ENCODE measurements around the gene PMM2.

The PMM2 gene

DNA sequence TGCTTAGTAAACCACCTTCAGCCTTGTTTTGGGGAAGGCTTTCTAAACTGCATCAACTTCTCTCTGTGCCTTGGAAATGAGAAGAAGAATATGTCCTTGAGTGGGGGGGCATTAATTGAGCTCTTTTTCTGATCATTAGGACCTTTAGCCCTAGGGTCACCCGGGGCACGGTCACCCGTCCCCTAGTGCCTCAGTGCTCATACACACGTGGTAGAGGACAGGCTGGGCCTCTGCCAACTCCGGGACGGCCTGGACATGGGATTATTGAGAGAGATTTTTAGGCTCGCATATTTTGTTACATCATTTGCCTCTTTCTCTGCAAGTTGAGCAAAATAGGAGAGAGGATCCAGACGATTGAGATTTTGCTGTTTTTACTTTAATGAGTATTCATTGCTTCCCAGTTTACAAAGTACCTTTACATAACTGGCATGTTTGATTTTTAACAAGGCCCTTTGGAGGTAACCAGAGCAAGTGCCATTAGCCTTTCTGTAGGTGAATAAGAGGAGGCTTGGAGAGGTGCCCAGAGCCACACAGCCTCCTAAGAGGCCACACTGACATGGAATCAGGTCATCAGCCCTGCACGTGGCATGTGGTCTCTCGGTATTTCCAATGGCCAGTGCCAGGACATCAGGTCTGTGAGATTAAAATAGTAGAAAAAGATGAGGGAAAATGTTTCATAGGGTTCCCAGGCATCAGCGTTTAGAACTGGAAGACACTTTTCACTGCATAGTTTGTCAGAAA lies 11.1 kb downstream of the PMM2 start:
- H3K4me3 ChIP-seq (ENCODE audit: low read length): no peak overlapping the region
- peaks cover 59% of the 10 kb centered on the region for H3K36me3 ChIP-seq (ENCODE audit: control insufficient read depth, insufficient read depth, low read length)
- no peak overlapping the region for H3K9ac ChIP-seq (ENCODE audit: low read length)
- no peaks in the 10 kb centered on the region for H3K27me3 ChIP-seq (ENCODE audit: control insufficient read depth, insufficient read depth, low read length)
- no peak overlapping the region for H3K27ac ChIP-seq (ENCODE audit: low read depth, low read length)
- no peaks in the 10 kb centered on the region for H3K4me1 ChIP-seq (ENCODE audit: control insufficient read depth, insufficient read depth, low read length)

- no peak overlapping the region for H3K27ac ChIP-seq (ENCODE audit: low read depth, low read length)
- H3K9ac ChIP-seq (ENCODE audit: low read length): no peak overlapping the region
- H3K27me3 ChIP-seq (ENCODE audit: control insufficient read depth, insufficient read depth, low read length): no peaks in the 10 kb centered on the region
- H3K4me1 ChIP-seq (ENCODE audit: control insufficient read depth, insufficient read depth, low read length): no peaks in the 10 kb centered on the region
- peaks cover 58% of the 10 kb centered on the region for H3K36me3 ChIP-seq (ENCODE audit: control insufficient read depth, insufficient read depth, low read length)
- H3K4me3 ChIP-seq (ENCODE audit: low read length): no peak overlapping the region
These were observed 14.7 kb downstream of the PMM2 start for GRCh38 chr16:8812162-8812843.

DNA sequence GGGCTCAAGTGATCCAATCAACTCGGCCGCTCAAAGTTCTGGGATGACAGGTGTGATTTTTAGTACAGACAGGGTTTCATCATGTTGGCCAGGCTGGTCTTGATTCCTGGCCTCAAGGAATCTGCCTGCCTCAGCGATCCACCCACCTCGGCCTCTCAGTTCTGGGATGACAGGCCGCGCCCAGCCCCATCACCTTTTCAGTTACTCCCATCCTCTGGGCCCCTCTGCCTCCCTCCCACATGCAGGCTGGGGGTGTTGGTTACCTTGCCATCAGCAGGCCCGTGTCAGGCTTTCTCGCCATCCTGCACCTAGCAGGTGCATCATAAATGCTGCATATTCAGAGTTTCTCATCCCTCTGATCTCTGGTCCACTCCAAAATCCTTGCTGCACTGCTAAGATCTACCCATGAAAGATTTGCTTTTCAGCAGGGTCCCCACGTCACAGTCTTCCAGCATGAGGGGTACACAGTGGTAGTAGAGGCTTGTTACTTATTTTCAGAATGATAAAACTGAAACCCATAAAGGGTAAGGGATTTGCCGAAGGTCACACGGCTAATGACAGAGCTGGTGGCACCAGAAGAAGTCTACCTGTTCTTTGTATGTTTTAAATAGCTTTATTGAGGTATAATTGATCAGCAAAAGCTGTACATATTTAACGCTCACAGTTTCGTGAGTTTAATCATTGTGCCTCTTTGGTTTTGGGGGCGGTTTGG lies 16.6 kb downstream of the PMM2 start:
- no peaks in the 10 kb centered on the region for H3K4me1 ChIP-seq (ENCODE audit: control insufficient read depth, insufficient read depth, low read length)
- no peaks in the 10 kb centered on the region for H3K27me3 ChIP-seq (ENCODE audit: control insufficient read depth, insufficient read depth, low read length)
- no peak overlapping the region for H3K4me3 ChIP-seq (ENCODE audit: low read length)
- no peak overlapping the region for H3K27ac ChIP-seq (ENCODE audit: low read depth, low read length)
- peaks cover 48% of the 10 kb centered on the region for H3K36me3 ChIP-seq (ENCODE audit: control insufficient read depth, insufficient read depth, low read length)
- H3K9ac ChIP-seq (ENCODE audit: low read length): no peak overlapping the region

GRCh38 chr16:8816967-8817655 lies 19.5 kb downstream of the PMM2 start:
- Histone ChIP-seq H3K4me1 (ENCODE audit: control insufficient read depth, insufficient read depth, low read length) (no peaks in the 10 kb centered on the region), H3K36me3 (ENCODE audit: control insufficient read depth, insufficient read depth, low read length) (peaks cover 31% of the 10 kb centered on the region), H3K27me3 (ENCODE audit: control insufficient read depth, insufficient read depth, low read length) (no peaks in the 10 kb centered on the region), H3K4me3 (ENCODE audit: low read length) (no peak overlapping the region), H3K27ac (ENCODE audit: low read depth, low read length) (no peak overlapping the region), H3K9ac (ENCODE audit: low read length) (no peak overlapping the region)

DNA sequence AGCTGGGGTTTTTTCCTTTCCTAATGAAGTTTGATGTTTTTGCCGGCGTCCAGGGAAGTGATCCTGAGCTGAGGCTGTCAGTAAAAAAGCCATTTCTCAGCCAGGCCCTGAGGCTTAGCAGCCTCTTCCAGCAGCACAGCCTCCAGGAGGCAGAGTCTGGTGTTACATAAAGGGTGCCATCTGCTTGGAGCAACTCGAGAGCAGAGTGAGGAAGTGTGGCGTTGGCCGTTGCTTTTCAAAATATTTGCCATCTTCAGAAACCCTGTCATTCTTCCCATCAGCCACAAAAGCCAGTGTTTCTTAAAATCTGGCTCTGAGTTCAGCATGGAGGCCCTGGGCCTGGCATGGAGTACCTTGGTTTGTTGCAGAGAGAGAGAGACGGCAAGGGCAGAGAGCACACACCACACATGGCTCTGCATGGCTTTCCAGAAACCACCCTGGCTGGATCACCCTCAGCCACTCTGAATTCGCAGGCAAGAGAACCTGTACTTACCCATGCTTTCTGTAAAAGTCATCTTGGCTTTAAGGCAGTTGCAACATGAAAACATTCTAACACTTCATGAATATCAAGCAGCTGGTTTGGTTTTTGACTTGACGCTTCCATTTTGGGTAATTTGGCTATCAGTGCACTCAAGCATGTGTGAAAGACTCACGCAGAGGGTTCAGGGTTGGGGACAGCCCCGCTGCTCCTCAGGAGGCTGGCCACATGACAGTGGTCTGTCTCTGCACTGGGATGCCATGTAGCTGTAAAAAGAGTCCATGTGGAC lies 21.0 kb downstream of the PMM2 start:
- Histone ChIP-seq H3K9ac (ENCODE audit: low read length) (no peak overlapping the region), H3K4me1 (ENCODE audit: control insufficient read depth, insufficient read depth, low read length) (no peaks in the 10 kb centered on the region), H3K27me3 (ENCODE audit: control insufficient read depth, insufficient read depth, low read length) (no peaks in the 10 kb centered on the region), H3K4me3 (ENCODE audit: low read length) (no peak overlapping the region), H3K27ac (ENCODE audit: low read depth, low read length) (no peak overlapping the region), H3K36me3 (ENCODE audit: control insufficient read depth, insufficient read depth, low read length) (peaks cover 18% of the 10 kb centered on the region)

DNA sequence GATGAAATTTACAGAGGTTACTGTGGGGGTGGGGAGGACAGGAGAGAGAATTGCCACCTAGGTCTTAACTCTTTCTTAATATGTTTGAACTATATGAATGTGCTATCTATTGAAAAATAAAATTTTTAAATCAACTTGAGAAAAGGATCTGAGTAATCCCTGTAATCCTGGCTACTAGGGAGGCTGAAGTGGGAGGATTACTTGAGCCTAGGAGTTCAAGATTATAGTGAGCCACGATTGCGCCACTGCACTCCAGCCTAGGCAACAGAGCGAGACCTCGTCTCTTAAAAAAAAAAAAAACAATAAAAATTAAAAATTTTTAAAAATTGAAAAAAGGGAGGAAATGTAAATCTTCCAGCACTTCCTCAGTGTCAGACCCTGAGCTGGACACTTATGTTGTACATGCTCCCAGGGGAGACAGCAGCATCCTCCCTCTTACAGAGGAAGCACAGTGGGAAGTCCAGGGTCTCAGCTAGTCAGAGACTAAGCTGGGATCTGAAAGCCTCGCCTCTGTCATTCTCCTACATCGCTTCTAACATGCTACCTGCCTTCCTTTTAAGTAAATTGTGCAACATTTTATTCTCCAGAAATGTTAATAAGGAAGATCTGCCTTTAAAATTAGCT lies 21.9 kb downstream of the PMM2 start:
- no peak overlapping the region for H3K27ac ChIP-seq (ENCODE audit: low read depth, low read length)
- H3K27me3 ChIP-seq (ENCODE audit: control insufficient read depth, insufficient read depth, low read length): no peaks in the 10 kb centered on the region
- H3K9ac ChIP-seq (ENCODE audit: low read length): no peak overlapping the region
- peaks cover 11% of the 10 kb centered on the region for H3K36me3 ChIP-seq (ENCODE audit: control insufficient read depth, insufficient read depth, low read length)
- H3K4me3 ChIP-seq (ENCODE audit: low read length): no peak overlapping the region
- no peaks in the 10 kb centered on the region for H3K4me1 ChIP-seq (ENCODE audit: control insufficient read depth, insufficient read depth, low read length)

- Histone ChIP-seq H3K27ac (ENCODE audit: low read depth, low read length) (no peak overlapping the region), H3K9ac (ENCODE audit: low read length) (no peak overlapping the region), H3K4me3 (ENCODE audit: low read length) (no peak overlapping the region), H3K4me1 (ENCODE audit: control insufficient read depth, insufficient read depth, low read length) (no peaks in the 10 kb centered on the region), H3K36me3 (ENCODE audit: control insufficient read depth, insufficient read depth, low read length) (peaks cover 9% of the 10 kb centered on the region), H3K27me3 (ENCODE audit: control insufficient read depth, insufficient read depth, low read length) (no peaks in the 10 kb centered on the region)
These were observed 24.8 kb downstream of the PMM2 start for GRCh38 chr16:8822403-8822802.

GRCh38 chr16:8826278-8826879 lies 28.7 kb downstream of the PMM2 start:
- no peak overlapping the region for H3K27ac ChIP-seq (ENCODE audit: low read depth, low read length)
- H3K36me3 ChIP-seq (ENCODE audit: control insufficient read depth, insufficient read depth, low read length): peaks cover 7% of the 10 kb centered on the region
- no peak overlapping the region for H3K4me3 ChIP-seq (ENCODE audit: low read length)
- no peaks in the 10 kb centered on the region for H3K4me1 ChIP-seq (ENCODE audit: control insufficient read depth, insufficient read depth, low read length)
- no peak overlapping the region for H3K9ac ChIP-seq (ENCODE audit: low read length)
- no peaks in the 10 kb centered on the region for H3K27me3 ChIP-seq (ENCODE audit: control insufficient read depth, insufficient read depth, low read length)

- Histone ChIP-seq H3K4me1 (ENCODE audit: control insufficient read depth, insufficient read depth, low read length) (no peaks in the 10 kb centered on the region), H3K27ac (ENCODE audit: low read depth, low read length) (no peak overlapping the region), H3K4me3 (ENCODE audit: low read length) (no peak overlapping the region), H3K27me3 (ENCODE audit: control insufficient read depth, insufficient read depth, low read length) (no peaks in the 10 kb centered on the region), H3K36me3 (ENCODE audit: control insufficient read depth, insufficient read depth, low read length) (peaks cover 11% of the 10 kb centered on the region), H3K9ac (ENCODE audit: low read length) (no peak overlapping the region)
These were observed 31.0 kb downstream of the PMM2 start for GRCh38 chr16:8828541-8829165.

- H3K4me3 ChIP-seq (ENCODE audit: low read length): no peak overlapping the region
- no peaks in the 10 kb centered on the region for H3K4me1 ChIP-seq (ENCODE audit: control insufficient read depth, insufficient read depth, low read length)
- H3K27ac ChIP-seq (ENCODE audit: low read depth, low read length): no peak overlapping the region
- peaks cover 11% of the 10 kb centered on the region for H3K36me3 ChIP-seq (ENCODE audit: control insufficient read depth, insufficient read depth, low read length)
- no peaks in the 10 kb centered on the region for H3K27me3 ChIP-seq (ENCODE audit: control insufficient read depth, insufficient read depth, low read length)
- no peak overlapping the region for H3K9ac ChIP-seq (ENCODE audit: low read length)
These were observed 33.8 kb downstream of the PMM2 start for GRCh38 chr16:8831450-8831849.

Measured in rectal smooth muscle tissue (tissue), 1 donor.